Breast epithelium (tissue), 3 donors: ENCODE results near the gene DNM3.

Experiments used
- POLR2A ChIP-seq: fragments of 450-650 bp; IDR thresholded peaks from one replicate; pipeline ENCODE4 v1.6.1; 2016; ENCODE audit warnings: antibody characterized with exemption, mild to moderate bottlenecking, moderate library complexity
- TF ChIP-seq, protein P1 (sequence below), 3 donors: fragments of 450-650 bp; IDR thresholded peaks; one replicate each; pipeline ENCODE4 v1.5.1; 2016 to 2017; ENCODE audit warnings: antibody characterized with exemption in 3 of 3, mild to moderate bottlenecking in 3 of 3, moderate library complexity in 3 of 3

DNA sequence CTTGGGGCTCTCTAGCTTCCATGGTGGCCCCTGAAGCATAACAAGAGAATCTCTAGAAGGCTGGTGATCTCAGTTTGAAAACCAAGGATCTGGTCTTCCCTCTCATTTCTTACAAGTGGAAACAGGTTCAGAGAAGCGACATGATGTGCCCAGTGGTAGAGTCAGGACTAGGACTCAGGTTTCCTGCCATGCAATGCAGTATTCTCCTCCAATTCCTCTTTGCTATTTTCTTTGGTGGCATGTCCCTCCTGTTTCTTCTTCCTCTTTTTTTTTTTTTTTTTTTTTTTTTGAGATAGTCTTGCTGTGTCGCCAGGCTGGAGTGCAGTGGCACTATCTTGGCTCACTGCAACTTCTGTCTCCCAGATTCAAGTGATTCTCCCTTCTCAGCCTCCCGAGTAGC lies 383.6 kb downstream of the DNM3 start:
- TF ChIP-seq POLR2A: no peak
- TF ChIP-seq, protein P1, sequence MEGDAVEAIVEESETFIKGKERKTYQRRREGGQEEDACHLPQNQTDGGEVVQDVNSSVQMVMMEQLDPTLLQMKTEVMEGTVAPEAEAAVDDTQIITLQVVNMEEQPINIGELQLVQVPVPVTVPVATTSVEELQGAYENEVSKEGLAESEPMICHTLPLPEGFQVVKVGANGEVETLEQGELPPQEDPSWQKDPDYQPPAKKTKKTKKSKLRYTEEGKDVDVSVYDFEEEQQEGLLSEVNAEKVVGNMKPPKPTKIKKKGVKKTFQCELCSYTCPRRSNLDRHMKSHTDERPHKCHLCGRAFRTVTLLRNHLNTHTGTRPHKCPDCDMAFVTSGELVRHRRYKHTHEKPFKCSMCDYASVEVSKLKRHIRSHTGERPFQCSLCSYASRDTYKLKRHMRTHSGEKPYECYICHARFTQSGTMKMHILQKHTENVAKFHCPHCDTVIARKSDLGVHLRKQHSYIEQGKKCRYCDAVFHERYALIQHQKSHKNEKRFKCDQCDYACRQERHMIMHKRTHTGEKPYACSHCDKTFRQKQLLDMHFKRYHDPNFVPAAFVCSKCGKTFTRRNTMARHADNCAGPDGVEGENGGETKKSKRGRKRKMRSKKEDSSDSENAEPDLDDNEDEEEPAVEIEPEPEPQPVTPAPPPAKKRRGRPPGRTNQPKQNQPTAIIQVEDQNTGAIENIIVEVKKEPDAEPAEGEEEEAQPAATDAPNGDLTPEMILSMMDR (IDR thresholded peaks at IDR 0.05): no peak
